Heart left ventricle (tissue), 16 donors: ENCODE measurements around the gene PABPN1L. TPM values are rescaled to one million over a fixed set of nuclear protein-coding genes. Genes with fewer than 3 reads are reported as not detected.

Source experiments
- ATAC-seq, 4 donors: fragments of 200-7000 bp; cut with Tn5 transposase; one replicate each; pipeline ENCODE4 v1.9.1; 2020 to 2022; ENCODE audit warnings: moderate library complexity in 4 of 4, mild to moderate bottlenecking in 3 of 4, moderate number of reproducible peaks in 1 of 4
- DNase-seq, 5 donors: peaks; one replicate each; pipeline ENCODE4 v3.0.0-alpha.2; 2020
- H3K27ac ChIP-seq, 12 donors: fragments of 200-600 bp; sonication (generic) in 4 of 12; one replicate each; pipeline versions ENCODE4 v1.5.0 to v1.8.0; 2016 to 2022; ENCODE audit warnings: mild to moderate bottlenecking in 2 of 12
- H3K27me3 ChIP-seq, 9 donors: fragments of 200-600 bp; sonication (generic) in 2 of 9; one replicate each; pipeline versions ENCODE4 v1.5.1 to v1.8.0; 2016 to 2022; ENCODE audit warnings: mild to moderate bottlenecking in 3 of 9
- H3K36me3 ChIP-seq, 9 donors: fragments of 200-600 bp; sonication (generic) in 2 of 9; one replicate each; pipeline versions ENCODE4 v1.5.0 to v1.8.0; 2018 to 2022; ENCODE audit warnings: mild to moderate bottlenecking in 2 of 9
- H3K4me1 ChIP-seq, 12 donors: fragments of 200-600 bp; sonication (generic) in 4 of 12; one replicate each; pipeline versions ENCODE4 v1.5.0 to v1.8.0; 2016 to 2022; ENCODE audit warnings: mild to moderate bottlenecking in 3 of 12
- H3K4me3 ChIP-seq, 12 donors: fragments of 200-600 bp; sonication (generic) in 4 of 12; one replicate each; pipeline versions ENCODE4 v1.5.0 to v1.8.0; 2017 to 2022; ENCODE audit warnings: mild to moderate bottlenecking in 9 of 12, moderate library complexity in 4 of 12
- H3K9me3 ChIP-seq, 12 donors: fragments of 200-600 bp; sonication (generic) in 4 of 12; one replicate each; pipeline versions ENCODE4 v1.5.0 to v1.8.0; 2016 to 2022; ENCODE audit warnings: mild to moderate bottlenecking in 1 of 12
- POLR2A ChIP-seq, 2 donors: fragments of 450-650 bp; IDR thresholded peaks; one replicate each; pipeline ENCODE4 v1.6.1; 2017; ENCODE audit warnings: antibody characterized with exemption in 2 of 2, mild to moderate bottlenecking in 2 of 2, moderate library complexity in 2 of 2
- WGBS, 4 donors: extraction: QIAGEN DNeasy Blood & Tissue Kit in 2 of 4; methylation state at CpG; one replicate each; pipeline versions ENCODE4 v1.1.5 to v1.1.7; 2013 to 2018; 5-methylcytosine and 5-hydroxymethylcytosine counted together
- intact Hi-C, 10 donors: fragments of 100-400 bp; cut with DNase I; formaldehyde crosslinking; loops; one replicate each; pipeline versions ENCODE4 v1.11.1 to v1.14.2; 2022
- polyA plus RNA-seq, 2 donors: library from polyadenylated mRNA; stranded (reverse); fragments of 200-250 nt; gene quantifications; one replicate each; pipeline ENCODE4 v1.2.3, GENCODE V29; 2013
- total RNA-seq, 9 donors: library from RNA; depleted of rRNA in 2 of 9; stranded (reverse); fragments of >200 nt in 2 of 9; fragmentation: NEBNext Ultra II Directional in 3 of 9; extraction: Animal tissue kit (Norgen Biotek cat#: 25700) in 3 of 9; gene quantifications; one replicate each; pipeline versions ENCODE4 v1.1.0 to v1.2.4, GENCODE V29; 2016 to 2023
- TF ChIP-seq, protein P1 (sequence below), 12 donors: fragments of 200-600 bp; sonication (generic) in 4 of 12; IDR thresholded peaks; one replicate each; pipeline versions ENCODE4 v1.5.0 to v1.8.0; 2018 to 2022; ENCODE audit warnings: antibody characterized with exemption in 12 of 12, mild to moderate bottlenecking in 5 of 12
- donor health status: ischemic (EF 13 %, LVEDD 7.1; RV severe dilation, severe dysfunction).
- donor health status: healthy with polysubstance abuse.
- donor health status: DM: no; HTN: yes; CAD: no.
- donor health status: DM: no; HTN: no; CAD: no.
- donor health status: ischemic (EF 25% LVEDD 6.9; RV normal size, moderate dysfunction).
- donor health status: ischemic (EF 25% LVEDD 5.7; RV mildly dilated, moderate dysfunction).
- donor health status: healthy.
- donor health status: DM: yes; HTN: yes; CAD: no.
- donor health status: ischemic (EF 35%, LVEDD 5.7; RV mildly dilated, moderate dysfunction).
- donor health status: nonischemic (EF 11% LVEDD 7.7; RV severe dilation, severe dysfunction).
- donor health status: DM: yes; HTN: yes; CAD: no.
- donor health status: PGD.
- donor health status: ischemic (EF 29% LVEDD 5.4; RV normal size, mild dysfunction).
- donor health status: nonischemic (EF 23%, LVEDD 6.1; RV moderate dilation, normal function).

Gene PABPN1L
- total and polyA plus RNA-seq, 11 donors = not detected

DNA sequence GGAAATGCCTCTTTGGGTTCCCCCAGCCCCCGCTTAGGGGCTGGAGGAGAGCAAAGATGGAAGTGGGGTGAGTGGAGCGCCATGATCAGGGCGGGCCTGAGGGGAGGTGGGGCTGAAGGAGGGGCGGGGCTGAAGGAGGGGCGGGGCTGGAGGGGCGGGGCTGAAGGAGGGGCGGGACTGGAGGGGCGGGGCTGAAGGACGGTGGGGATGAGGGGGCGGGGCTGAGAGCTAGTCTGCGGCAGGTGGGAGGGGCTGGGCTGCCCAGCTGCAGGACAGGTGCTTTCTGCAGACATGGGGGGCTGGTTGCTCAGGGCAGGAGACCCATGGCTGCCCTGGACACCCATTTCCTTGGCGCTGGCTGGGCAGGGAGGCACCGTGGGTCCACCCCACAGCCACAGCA lies 39.1 kb upstream of the PABPN1L start:
- Histone ChIP-seq H3K4me1 (peaks cover 0 to 47% (median 14%) of the 10 kb centered on the region in 12 donors), H3K36me3 (peaks cover 0 to 13% (median 5%) of the 10 kb centered on the region in 9 donors), H3K27ac (peak overlapping the region in 2 of 12 donors; percentile 0 to 43), H3K9me3 (no peaks in the 10 kb centered on the region), H3K4me3 (no peak overlapping the region), H3K27me3 (no peaks in the 10 kb centered on the region)
- intact Hi-C loops = no loop called here
- DNase-seq = no peak
- peak in 1 of 4 donors; percentile 8 for ATAC-seq
- no peak for TF ChIP-seq POLR2A (IDR thresholded peaks at IDR 0.05)
- TF ChIP-seq, protein P1, sequence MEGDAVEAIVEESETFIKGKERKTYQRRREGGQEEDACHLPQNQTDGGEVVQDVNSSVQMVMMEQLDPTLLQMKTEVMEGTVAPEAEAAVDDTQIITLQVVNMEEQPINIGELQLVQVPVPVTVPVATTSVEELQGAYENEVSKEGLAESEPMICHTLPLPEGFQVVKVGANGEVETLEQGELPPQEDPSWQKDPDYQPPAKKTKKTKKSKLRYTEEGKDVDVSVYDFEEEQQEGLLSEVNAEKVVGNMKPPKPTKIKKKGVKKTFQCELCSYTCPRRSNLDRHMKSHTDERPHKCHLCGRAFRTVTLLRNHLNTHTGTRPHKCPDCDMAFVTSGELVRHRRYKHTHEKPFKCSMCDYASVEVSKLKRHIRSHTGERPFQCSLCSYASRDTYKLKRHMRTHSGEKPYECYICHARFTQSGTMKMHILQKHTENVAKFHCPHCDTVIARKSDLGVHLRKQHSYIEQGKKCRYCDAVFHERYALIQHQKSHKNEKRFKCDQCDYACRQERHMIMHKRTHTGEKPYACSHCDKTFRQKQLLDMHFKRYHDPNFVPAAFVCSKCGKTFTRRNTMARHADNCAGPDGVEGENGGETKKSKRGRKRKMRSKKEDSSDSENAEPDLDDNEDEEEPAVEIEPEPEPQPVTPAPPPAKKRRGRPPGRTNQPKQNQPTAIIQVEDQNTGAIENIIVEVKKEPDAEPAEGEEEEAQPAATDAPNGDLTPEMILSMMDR (IDR thresholded peaks at IDR 0.05) = no peak
- 34 to 46% (median 42%) methylated on average over 5 to 13 of the region's 13 CpGs for WGBS, 4 donors

DNA sequence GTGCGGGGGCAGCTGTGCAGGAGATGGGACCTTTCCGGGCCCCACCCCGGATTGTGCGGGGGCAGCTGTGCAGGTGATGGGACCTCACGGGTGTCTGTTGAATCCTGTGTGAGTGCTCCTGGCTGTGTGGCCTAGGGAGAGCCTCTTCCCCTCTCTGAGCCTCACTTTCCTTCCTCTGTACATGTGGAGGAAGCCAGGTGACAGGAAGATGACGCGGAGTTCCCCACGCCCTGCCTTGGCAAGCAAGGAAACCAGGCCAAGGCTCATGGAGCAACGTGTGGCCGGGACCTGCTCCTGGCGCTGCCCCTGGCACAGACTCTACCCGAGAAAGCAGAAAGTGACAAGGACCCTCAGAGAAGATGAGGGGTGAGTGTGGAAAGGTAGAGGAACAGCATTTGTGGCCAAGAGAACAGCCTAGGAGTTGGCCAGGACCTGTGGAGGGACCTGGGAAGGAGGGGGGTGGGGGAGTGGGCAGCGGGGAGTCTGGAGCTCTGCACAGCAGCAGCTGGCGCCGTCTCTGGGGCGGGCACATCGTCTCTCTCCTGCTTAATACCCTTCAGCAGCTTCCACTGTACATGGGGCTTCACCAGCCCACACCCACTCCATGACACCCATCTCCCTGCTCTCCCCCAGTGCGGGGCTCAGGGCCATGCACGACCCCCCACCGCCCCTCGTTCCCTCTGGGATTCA lies 38.4 kb upstream of the PABPN1L start:
- WGBS, 4 donors = 62 to 76% (median 68%) methylated on average over 18 to 21 of the region's 21 CpGs
- DNase-seq (no peak), ATAC-seq (peak in 2 of 4 donors; percentile 12 to 73)
- TF ChIP-seq, protein P1 (IDR thresholded peaks at IDR 0.05) = no peak
- TF ChIP-seq POLR2A (IDR thresholded peaks at IDR 0.05) = no peak
- Histone ChIP-seq H3K4me3 (peak overlapping the region in 1 of 12 donors; percentile 8), H3K36me3 (peaks cover 0 to 21% (median 6%) of the 10 kb centered on the region in 9 donors), H3K4me1 (peaks cover 0 to 40% (median 10%) of the 10 kb centered on the region in 12 donors), H3K27ac (peak overlapping the region in 3 of 12 donors; percentile 0 to 43 (median 15)), H3K27me3 (no peaks in the 10 kb centered on the region), H3K9me3 (no peaks in the 10 kb centered on the region)
- intact Hi-C loops = no loop called here

DNA sequence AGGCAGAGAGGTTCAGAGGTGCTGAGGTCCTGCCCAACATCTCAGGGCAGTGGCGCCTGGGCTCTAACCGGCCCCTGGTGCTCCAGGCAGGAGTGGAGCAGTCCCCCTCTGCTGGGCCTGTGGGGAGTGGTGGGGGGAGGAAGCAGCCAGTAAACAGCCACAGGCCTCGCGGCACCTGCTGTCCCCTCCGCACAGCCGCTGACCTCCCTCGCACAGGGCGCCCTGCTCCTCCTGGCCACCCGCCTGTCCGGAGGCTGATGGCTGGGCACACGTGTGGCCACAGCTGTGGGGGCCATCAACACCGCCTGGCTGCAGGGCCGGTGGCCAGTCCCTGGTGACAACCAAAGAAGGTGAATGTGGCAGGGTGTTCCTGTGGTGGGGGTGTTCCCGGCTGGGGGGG lies 36.8 kb upstream of the PABPN1L start:
- Histone ChIP-seq H3K27ac (no peak overlapping the region), H3K4me3 (no peak overlapping the region), H3K36me3 (peaks cover 0 to 33% (median 9%) of the 10 kb centered on the region in 9 donors), H3K27me3 (no peaks in the 10 kb centered on the region), H3K4me1 (peaks cover 0 to 27% (median 4%) of the 10 kb centered on the region in 12 donors), H3K9me3 (no peaks in the 10 kb centered on the region)
- intact Hi-C loops = no loop called here
- ATAC-seq = no peak
- 72 to 86% (median 77%) methylated on average over 6 to 14 of the region's 14 CpGs for WGBS, 4 donors
- no peak for DNase-seq
- TF ChIP-seq, protein P1 (IDR thresholded peaks at IDR 0.05) = no peak
- no peak for TF ChIP-seq POLR2A (IDR thresholded peaks at IDR 0.05)

DNA sequence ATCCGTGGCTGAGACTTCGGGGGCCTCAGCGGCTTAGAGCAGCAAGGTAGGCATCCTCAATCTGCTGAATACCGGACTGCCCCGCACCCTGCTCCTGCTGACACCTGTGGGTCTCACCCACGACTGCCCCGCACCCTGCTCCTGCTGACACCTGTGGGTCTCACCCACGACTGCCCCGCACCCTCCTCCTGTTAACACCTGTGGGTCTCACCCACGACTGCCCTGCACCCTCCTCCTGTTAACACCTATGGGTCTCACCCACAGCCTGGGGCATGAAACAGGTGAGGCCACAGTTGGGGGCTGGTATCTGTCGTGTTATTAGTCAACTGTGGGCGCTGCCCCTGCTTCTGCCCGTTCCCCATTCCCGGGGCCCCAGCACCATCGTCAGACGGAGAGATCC lies 36.3 kb upstream of the PABPN1L start:
- intact Hi-C loops = no loop called here
- H3K9me3 ChIP-seq = no peaks in the 10 kb centered on the region
- H3K4me1 ChIP-seq = peaks cover 0 to 25% (median 2%) of the 10 kb centered on the region in 12 donors
- H3K4me3 ChIP-seq = no peak overlapping the region
- no peak for DNase-seq
- H3K36me3 ChIP-seq = peaks cover 0 to 39% (median 13%) of the 10 kb centered on the region in 9 donors
- no peaks in the 10 kb centered on the region for H3K27me3 ChIP-seq
- no peak for TF ChIP-seq POLR2A (IDR thresholded peaks at IDR 0.05)
- TF ChIP-seq, protein P1 (IDR thresholded peaks at IDR 0.05) = no peak
- 81 to 91% (median 83%) methylated on average over 13 to 16 of the region's 16 CpGs for WGBS, 4 donors
- no peak overlapping the region for H3K27ac ChIP-seq
- ATAC-seq = no peak
